HG03064 (cell line): ENCODE measurements around the gene VPS39.

Experiments
- ATAC-seq: cut with Tn5 transposase; IDR thresholded peaks from one replicate; pipeline ENCODE4 v1.9.1; 2021; ENCODE audit warnings: low read depth; ENCODE audit not compliant: unreplicated experiment

VPS39 gene

DNA sequence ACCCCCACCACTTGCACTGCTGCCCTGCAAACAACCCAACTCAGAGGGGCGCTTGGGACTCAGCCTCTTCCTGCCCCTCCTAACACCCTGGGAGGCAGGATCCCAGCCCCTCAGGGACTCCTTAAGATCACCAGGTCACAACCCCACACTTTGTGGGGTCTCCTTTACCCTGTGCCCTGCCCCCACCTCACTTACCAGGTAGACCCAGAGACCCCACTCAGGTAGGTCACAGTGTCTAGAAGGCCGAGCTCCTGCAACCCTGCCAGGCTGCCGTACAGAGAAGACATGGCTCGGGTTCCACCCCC is 60.7 kb downstream of the VPS39 start:
- ATAC-seq = no peak

DNA sequence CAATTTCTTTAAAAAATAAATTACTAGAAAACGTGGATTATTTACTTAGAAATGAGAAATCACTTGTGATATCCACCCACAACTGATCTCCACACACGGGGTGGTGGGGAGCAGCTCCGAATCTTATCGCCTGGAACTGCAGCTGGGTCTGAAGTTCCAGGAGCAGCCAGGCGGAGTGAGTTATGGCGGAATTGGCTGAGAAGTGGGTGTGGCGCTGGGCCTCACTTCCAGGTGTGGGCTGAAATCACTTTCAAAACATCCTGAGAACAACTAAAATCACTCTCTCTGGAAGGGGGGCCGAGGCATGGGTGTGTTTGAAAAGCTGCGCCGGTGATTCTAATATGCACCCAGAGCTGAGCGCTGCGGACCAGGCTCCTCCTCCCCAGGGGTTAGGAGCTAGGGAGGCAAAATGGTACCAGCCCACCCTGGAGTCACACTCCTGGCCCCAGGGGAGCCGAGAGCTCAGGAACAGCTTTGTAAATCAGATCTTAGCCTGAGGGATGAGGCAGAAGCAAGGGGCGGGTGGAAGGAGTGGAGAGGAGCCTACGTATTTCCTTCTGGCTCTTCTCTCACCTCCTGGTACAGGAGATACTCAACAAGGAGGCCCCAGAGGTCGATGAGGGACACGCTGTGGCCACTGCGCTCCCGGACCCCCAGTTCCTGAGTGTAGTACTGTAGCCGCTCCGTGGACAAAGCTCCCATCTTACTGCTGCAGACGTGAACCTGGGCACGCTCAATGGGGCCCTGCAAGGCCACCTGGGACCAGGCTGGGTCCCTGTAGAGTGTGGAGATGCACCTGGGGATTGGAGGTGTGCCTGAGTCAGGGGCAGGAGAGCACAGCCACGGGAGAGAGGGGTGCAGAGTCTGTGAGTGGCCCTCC is 61.3 kb downstream of the VPS39 start:
- no peak for ATAC-seq

DNA sequence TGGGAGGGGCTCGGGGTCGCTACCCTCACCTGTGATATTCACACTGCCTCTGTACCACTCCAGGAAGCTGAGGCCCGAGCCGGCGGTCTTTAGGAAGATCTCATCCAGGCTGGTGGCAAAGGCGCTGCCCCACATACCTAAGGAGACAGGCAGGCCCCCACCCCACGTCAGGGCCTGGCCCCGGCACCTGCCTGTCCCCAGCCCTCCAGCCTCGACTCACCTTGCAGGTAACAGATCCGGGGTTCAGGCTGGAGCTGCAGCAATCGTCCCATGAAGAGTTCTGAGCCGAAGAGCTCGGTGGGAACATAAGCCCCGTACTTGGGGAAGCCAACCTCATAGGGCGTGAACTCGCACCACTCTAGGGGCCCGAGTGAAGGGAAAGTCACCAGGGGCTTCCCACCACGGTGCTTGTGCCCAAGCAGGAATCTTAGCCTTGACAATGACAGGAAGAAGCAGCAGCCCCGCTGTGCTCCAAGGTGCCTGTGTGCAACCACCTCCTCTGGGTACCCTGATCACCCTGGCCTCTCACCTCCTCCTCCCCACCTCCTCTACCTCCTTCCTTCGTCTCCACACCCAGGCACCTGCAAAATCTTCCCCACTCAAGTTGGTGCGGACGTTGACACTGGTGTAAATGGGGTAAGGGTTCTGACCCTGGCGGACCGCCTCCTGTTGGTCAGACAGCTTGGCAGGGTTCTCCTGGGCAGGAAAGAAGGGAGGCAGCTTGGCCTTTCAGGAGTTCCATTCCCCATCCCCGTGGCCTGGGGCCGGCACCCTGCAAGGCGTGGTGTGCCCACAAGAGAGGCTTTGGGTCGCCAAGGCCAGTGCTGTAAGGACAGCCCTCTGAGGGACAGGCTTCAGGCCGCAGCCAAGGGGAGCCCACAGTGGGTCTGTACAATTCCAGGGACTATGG is 62.3 kb downstream of the VPS39 start:
- no peak for ATAC-seq

GRCh38 chr15:42144841-42145375 is 63.2 kb downstream of the VPS39 start:
- ATAC-seq = no peak

- ATAC-seq = no peak
Measured at GRCh38 chr15:42143866-42144625, 64.1 kb downstream of the VPS39 start.

DNA sequence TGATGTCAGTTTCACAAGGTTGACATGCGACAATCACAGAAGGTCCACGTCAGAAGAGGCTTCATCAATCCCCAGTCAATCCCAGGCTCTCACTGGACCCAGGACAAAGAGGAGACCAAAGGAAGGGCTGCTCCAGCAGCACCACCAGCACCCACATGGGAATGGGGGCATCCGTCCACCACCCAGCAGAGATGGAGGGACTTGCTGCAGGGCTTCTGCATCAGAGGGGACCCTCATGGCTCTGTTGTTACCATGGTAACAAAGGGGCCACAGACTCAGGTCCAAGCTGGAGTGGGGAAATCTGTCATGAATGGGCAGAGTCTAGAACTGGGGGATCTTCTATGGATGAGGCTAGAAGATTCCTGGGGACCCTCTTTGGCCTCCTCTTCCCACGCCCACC is 64.7 kb downstream of the VPS39 start:
- no peak for ATAC-seq

DNA sequence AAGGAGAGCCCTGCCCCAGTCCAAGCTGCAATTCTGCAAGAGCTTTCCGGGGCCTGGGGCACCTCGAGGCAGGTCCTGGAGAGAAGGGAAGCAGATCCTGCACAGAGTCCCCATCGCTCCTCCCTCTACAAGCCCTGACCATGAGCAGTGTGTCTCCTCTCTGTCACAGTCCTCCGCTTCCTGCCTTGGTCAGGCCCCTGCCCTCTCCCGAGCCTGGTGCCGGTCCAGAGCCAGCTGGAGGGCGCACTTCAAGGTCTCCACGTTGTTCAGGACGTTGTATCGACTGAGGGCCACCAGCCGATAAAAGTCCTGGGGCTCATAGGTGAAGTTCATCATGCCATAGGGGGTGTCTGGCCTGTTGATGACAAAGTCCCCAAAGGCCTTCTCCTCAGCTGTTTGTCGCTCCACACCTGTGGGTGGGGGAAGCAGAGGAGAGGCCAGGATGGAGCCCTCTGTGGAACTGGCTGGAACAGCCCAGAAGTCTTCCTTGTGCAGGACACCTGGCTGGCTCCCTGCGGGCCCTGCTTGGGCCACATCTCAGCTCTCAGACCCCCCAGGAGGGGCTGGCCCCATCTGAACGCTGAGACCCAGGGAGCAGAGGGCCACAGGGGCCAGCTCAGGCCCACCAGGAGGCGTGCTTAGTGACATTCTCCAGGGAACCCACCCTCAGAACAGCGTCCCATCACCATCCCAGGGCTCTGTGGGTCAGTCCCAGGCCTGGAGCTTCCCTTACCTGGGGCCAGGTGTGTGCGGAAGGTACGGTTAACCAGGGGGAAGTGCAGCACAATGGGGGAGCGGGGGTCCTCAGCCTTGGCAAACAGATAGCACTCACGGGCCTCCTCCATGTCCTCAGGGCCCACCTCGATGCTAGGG is 66.1 kb downstream of the VPS39 start:
- no peak for ATAC-seq

DNA sequence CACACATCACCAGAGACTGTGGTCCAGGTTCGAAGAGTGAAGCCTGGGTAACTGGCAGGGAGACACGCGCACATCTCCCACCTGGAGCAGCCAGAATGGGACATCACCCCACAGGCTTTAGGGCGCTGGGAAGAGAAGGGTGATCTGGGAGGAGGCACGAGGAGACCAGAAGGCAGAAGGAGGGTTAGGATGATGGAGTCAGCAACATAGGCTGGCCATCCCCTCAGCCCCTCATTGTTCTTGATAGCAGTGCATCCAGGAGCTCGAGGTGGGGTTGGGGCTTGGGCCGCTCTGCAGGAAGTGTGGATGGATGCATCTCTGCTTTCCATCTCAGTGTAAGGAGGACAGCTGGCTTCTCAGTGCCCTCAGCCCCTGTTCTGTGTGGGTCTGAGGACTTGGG is 66.9 kb downstream of the VPS39 start:
- no peak for ATAC-seq

- ATAC-seq = no peak
Measured at GRCh38 chr15:42140383-42141070, 67.6 kb downstream of the VPS39 start.

DNA sequence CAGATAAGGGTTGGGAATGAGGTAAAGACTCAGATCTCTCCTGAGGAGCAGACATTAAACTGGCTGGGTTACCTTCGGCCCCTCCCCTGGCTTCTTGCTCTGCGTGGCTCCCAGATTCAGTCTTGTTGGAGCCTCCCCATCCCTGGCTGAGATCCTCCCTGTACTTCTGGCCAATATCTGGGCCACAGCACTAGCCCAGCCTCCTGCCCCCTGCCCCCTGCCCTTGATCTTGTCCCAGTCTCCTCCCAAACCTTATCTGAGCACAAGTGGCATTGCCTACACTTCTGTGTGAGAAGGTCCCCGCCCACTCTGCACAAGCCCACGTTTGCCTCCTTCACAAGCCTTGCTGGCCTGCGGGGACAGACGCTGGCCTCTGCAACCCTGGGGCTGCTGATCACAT is 68.5 kb downstream of the VPS39 start:
- ATAC-seq = no peak

GRCh38 chr15:42138968-42139386 is 69.1 kb downstream of the VPS39 start:
- no peak for ATAC-seq

DNA sequence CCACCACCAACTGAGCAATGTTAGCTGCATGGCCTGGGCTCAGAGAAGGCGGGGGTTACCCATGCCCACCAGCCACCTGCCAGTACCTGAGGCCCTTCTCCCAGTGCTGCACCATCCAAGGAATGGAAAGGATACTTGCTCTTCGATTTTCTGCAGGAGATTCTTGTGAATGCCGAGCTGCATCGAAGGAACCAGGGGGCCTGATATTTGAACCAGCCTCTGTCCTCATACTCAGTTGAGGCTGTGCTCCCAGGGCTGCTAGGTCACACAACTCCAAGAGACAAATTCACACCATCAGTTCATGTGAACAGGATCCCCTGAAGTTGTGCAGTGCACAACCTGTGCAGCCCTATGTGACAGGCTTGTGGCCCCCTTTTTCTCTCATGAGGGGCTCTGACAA is 69.7 kb downstream of the VPS39 start:
- ATAC-seq = no peak

DNA sequence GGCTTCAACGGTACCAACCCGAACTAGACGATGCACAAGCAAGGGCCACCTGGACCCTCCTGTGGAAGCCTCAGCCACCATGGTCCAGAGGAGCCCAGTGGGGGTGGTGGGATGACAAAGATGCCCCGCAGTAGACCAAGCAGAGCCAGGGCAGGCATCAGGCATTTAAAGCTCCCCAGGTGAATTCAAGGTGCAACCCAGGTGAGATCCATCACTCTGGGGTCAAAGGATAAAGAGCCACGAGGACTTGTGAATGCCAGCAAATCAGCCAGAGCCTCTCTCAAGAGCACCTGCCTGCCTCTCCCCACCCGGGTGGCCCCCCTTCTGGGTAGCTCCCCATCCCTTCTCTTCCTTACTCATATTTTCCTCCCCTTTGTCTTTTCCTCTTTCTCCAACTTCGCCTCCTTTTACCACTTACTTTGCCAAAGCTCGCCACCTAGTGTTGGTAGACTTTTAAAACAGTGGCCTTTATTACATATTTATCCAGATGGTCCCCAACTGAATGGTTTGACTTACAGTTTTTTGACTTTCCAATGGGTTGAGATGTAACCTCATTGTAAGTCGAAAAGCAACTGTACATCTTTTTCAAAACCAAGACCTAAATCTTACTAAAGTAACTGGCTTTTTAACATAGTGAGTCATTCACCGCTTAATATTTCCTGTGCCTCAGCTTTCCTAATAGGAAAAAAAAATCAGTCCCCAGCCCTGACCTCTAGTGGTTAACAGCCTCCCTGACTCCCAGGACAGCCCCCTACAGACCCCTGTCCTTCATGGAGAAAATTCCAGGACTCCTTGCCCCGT is 70.4 kb downstream of the VPS39 start:
- ATAC-seq = no peak

GRCh38 chr15:42136513-42136912 is 71.6 kb downstream of the VPS39 start:
- no peak for ATAC-seq

GRCh38 chr15:42135351-42135750 is 72.8 kb downstream of the VPS39 start:
- no peak for ATAC-seq

GRCh38 chr15:42134617-42135245 is 73.4 kb downstream of the VPS39 start:
- no peak for ATAC-seq

DNA sequence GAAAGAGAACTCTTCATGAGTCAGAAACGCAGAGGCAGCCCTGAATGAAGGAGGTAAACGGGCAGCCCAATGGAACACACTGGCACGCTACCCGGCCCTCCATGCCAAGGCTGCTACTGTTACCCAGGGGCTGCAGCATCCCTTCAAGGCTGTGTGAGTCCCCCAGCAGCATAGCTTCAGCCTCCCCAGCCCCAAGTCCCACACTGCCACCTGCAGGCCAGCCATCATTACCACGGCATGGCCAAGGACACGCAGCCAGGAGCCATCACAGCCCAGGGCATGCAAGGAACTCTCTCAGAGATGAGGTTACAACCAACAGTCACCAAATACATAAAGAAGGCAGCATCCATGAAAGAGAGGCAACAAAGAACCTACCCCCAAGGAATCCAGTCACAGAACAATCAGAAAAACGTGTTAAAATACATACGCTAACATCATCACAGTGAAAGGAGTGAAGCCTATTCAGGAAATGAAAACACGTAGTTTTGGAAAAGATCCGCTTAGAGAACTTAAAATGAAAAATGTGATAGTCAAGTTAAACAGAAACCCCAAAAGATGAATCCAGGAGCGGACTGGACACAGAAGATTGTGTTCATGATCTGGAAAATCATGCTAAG is 74.1 kb downstream of the VPS39 start:
- no peak for ATAC-seq

- no peak for ATAC-seq
Measured at GRCh38 chr15:42133356-42133755, 74.7 kb downstream of the VPS39 start.
